ENCODE measurements around the gene TMEM161A.

- no peak for TF ChIP-seq CTCF (IDR thresholded peaks at IDR 0.05)
- TF ChIP-seq POLR2A (IDR thresholded peaks at IDR 0.05) = peak; percentile 26 to 79
Observed at GRCh38 chr19:19138109-19138981, at the start of gene TMEM161A.

All from heart left ventricle (tissue), 13 donors.